ENCODE measurements around the gene ZNF2. TPM values are rescaled to one million over a fixed set of nuclear protein-coding genes. Genes with fewer than 3 reads are reported as not detected.
"Not testable (repeated sequence)": the region's sequence is repeated elsewhere in the genome, so short reads cannot be mapped to it uniquely, and the experiment has no call there.

ZNF2 gene
- polyA plus RNA-seq, 3 donors from 2014 or later, result 1.2 to 3.8 TPM; not detected in 1

- peaks cover 4 to 7% (median 6%) of the 10 kb centered on the region in 3 donors for H3K36me3 Mint-ChIP-seq
- no peak for DNase-seq
- no peaks in the 10 kb centered on the region for H3K9me3 Mint-ChIP-seq
- H3K4me3 Mint-ChIP-seq, result no peak overlapping the region
- H3K27ac Mint-ChIP-seq, result no peak overlapping the region
- no peaks in the 10 kb centered on the region for H3K27me3 Mint-ChIP-seq (ENCODE audit: low read depth in 3 of 3)
- H3K4me1 Mint-ChIP-seq, result peaks cover 4 to 8% of the 10 kb centered on the region in 2 donors
Measured at GRCh38 chr2:95171902-95172301, 6.3 kb downstream of the ZNF2 start.

DNA sequence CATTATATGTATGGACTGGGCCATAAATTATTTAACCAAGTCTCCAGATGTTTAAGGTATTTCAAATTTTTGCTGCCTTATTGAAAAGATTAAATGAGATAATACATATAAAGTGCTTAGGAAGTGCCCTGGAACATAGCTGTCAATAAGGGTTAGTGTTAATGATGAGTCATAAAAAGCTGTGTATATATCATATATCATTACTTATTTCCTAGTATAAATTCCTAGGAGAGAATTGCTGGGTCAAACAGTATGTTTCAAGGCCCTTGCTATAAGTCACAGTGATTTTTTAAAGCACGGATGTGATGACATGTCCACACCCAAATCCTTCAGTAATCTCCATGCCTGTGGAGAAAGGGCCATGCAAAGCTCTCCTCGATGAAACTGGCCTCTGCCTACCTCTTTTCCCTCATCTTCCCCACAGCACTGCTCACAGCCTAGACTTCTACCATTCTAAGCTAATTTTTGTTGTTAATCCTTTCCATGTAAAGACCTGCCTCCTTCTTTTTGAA, 8.5 kb downstream of the ZNF2 start:
- Mint-ChIP-seq H3K27ac (no peak overlapping the region), H3K4me3 (no peak overlapping the region), H3K27me3 (ENCODE audit: low read depth in 3 of 3) (no peaks in the 10 kb centered on the region), H3K4me1 (peaks cover 4% of the 10 kb centered on the region in 2 donors), H3K36me3 (peaks cover 16 to 24% (median 23%) of the 10 kb centered on the region in 3 donors), H3K9me3 (no peaks in the 10 kb centered on the region)
- no peak for DNase-seq

DNA sequence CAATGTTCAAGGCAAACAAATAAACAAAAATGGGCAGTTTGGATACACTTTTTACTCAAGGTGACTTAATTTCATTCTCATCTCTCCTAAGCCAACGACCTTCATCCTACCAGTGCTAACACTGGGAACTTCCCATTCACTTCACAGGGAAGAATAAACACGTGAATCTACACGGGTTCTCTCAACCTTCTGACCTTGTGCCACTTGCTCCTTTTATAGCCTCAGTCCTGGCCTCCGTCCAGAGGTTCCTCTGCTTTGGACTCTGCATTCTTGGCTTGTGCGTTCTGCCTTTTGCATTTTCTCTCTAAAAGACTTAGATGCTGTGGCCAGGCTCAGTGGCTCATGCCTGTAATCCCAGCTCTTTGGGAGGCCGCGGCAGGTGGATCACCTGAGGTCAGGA, 13.8 kb downstream of the ZNF2 start:
- Mint-ChIP-seq H3K4me1 (peaks cover 3 to 4% of the 10 kb centered on the region in 2 donors), H3K27ac (no peak overlapping the region), H3K9me3 (peaks cover 0 to 6% (median 0%) of the 10 kb centered on the region in 6 donors), H3K27me3 (ENCODE audit: low read depth in 3 of 3) (no peaks in the 10 kb centered on the region), H3K4me3 (no peak overlapping the region), H3K36me3 (peaks cover 55 to 70% (median 69%) of the 10 kb centered on the region in 3 donors)
- DNase-seq, result no peak

- Mint-ChIP-seq H3K36me3 (peaks cover 52 to 72% (median 64%) of the 10 kb centered on the region in 3 donors), H3K9me3 (peaks cover 0 to 6% (median 0%) of the 10 kb centered on the region in 6 donors), H3K4me3 (no peak overlapping the region)
Measured at GRCh38 chr2:95181774-95182173, 16.2 kb downstream of the ZNF2 start.

DNA sequence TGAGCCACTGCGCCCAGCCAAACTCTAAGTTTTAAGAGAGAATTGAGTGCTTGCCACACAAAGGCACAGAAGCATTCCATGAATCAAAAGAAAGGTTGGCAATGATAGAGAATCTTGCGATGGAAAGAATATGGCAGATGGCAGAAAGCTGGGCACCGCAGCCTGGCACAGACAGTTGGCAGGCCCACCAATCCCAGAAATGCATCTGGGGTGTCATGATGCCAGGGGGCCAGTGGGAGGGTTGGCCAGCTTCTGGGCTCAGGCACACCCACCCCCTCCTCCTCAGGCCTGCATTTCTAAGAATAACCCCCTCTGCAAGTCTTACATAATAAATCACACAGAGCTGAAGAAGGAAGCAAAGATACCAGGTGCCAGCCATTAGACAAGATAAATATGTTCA, 19.6 kb downstream of the ZNF2 start:
- DNase-seq, result no peak
- Mint-ChIP-seq H3K36me3 (peaks cover 30 to 48% (median 38%) of the 10 kb centered on the region in 3 donors), H3K27me3 (ENCODE audit: low read depth in 3 of 3) (peaks cover 0 to 4% (median 2%) of the 10 kb centered on the region in 3 donors), H3K9me3 (peaks cover 0 to 6% (median 0%) of the 10 kb centered on the region in 6 donors), H3K27ac (no peak overlapping the region), H3K4me1 (no peaks in the 10 kb centered on the region), H3K4me3 (no peak overlapping the region)

More at GRCh38 chr2:95181774-95182173, 16.2 kb downstream of the ZNF2 start:
- Mint-ChIP-seq H3K27ac (no peak overlapping the region), H3K27me3 (ENCODE audit: low read depth in 3 of 3) (no peaks in the 10 kb centered on the region), H3K4me1 (no peaks in the 10 kb centered on the region)
- DNase-seq, result no peak

GRCh38 chr2:95185973-95186372, 20.4 kb downstream of the ZNF2 start:
- Mint-ChIP-seq H3K27ac (no peak overlapping the region), H3K9me3 (peaks cover 0 to 2% (median 0%) of the 10 kb centered on the region in 6 donors), H3K4me3 (no peak overlapping the region)

GRCh38 chr2:95192956-95193355, 27.3 kb downstream of the ZNF2 start:
- not testable (repeated sequence) for H3K27me3 Mint-ChIP-seq (ENCODE audit: low read depth in 3 of 3); H3K36me3 Mint-ChIP-seq; H3K9me3 Mint-ChIP-seq; H3K4me3 Mint-ChIP-seq; H3K27ac Mint-ChIP-seq; H3K4me1 Mint-ChIP-seq
- peak in 2 of 3 donors; percentile 8 to 24 for DNase-seq

More at GRCh38 chr2:95185973-95186372, 20.4 kb downstream of the ZNF2 start:
- H3K36me3 Mint-ChIP-seq, result peaks cover 25 to 43% (median 30%) of the 10 kb centered on the region in 3 donors
- no peak for DNase-seq
- peaks cover 2 to 5% (median 2%) of the 10 kb centered on the region in 3 donors for H3K27me3 Mint-ChIP-seq (ENCODE audit: low read depth in 3 of 3)
- no peaks in the 10 kb centered on the region for H3K4me1 Mint-ChIP-seq

- Mint-ChIP-seq H3K27me3 (ENCODE audit: low read depth in 3 of 3) (peaks cover 0 to 6% (median 0%) of the 10 kb centered on the region in 3 donors), H3K27ac (no peak overlapping the region), H3K4me1 (peaks cover 17 to 24% of the 10 kb centered on the region in 2 donors), H3K4me3 (no peak overlapping the region), H3K36me3 (peaks cover 2 to 10% (median 4%) of the 10 kb centered on the region in 3 donors), H3K9me3 (peaks cover 0 to 1% (median 0%) of the 10 kb centered on the region in 6 donors)
- no peak for DNase-seq
Measured at GRCh38 chr2:95203911-95204310, 38.3 kb downstream of the ZNF2 start.

GRCh38 chr2:95204396-95204795, 38.8 kb downstream of the ZNF2 start:
- Mint-ChIP-seq H3K9me3 (peaks cover 0 to 1% (median 0%) of the 10 kb centered on the region in 6 donors), H3K4me3 (no peak overlapping the region), H3K36me3 (peaks cover 5 to 14% (median 9%) of the 10 kb centered on the region in 3 donors), H3K27me3 (ENCODE audit: low read depth in 3 of 3) (peaks cover 0 to 4% (median 0%) of the 10 kb centered on the region in 3 donors), H3K27ac (no peak overlapping the region), H3K4me1 (peaks cover 17 to 24% of the 10 kb centered on the region in 2 donors)
- DNase-seq, result no peak

DNA sequence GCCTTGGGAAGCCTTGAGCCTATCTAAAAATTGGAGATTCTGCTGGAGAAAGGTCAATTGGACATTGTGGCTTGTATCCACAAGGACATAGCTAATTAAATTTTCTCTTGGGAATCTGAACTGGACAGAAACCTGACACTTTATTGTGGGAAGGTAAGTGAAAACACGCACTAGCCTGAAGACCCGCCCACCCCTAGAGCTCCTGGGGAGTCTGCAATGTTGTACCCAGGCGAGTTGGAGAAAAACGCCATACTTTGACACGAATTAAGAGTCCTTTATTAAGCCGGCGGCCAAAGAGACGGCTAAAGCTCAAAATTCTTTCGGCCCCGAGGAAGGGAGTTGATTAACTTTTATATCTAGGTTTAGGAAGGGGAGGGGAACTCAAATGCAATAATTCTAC, 40.5 kb downstream of the ZNF2 start:
- Mint-ChIP-seq H3K4me3 (peak overlapping the region; percentile 89 to 95 (median 93)), H3K27me3 (ENCODE audit: low read depth in 3 of 3) (peaks cover 0 to 4% (median 0%) of the 10 kb centered on the region in 3 donors), H3K36me3 (peaks cover 15 to 29% (median 18%) of the 10 kb centered on the region in 3 donors), H3K9me3 (peaks cover 0 to 6% (median 5%) of the 10 kb centered on the region in 6 donors), H3K4me1 (peaks cover 17 to 24% of the 10 kb centered on the region in 2 donors), H3K27ac (peak overlapping the region in 4 of 6 donors; percentile 59 to 85 (median 74))
- no peak for DNase-seq

- Mint-ChIP-seq H3K4me1 (peaks cover 17 to 24% of the 10 kb centered on the region in 2 donors), H3K4me3 (peak within 1 kb of the TSS; percentile 89 to 95 (median 93)), H3K27me3 (ENCODE audit: low read depth in 3 of 3) (peaks cover 0 to 4% (median 0%) of the 10 kb centered on the region in 3 donors), H3K36me3 (peaks cover 27 to 42% (median 29%) of the 10 kb centered on the region in 3 donors), H3K27ac (peak within 1 kb of the TSS; percentile 59 to 89 (median 84)), H3K9me3 (peaks cover 0 to 16% (median 10%) of the 10 kb centered on the region in 6 donors)
- DNase-seq, result peak; percentile 70 to 75 (median 70)
Measured at GRCh38 chr2:95207111-95207961, 41.7 kb downstream of the ZNF2 start, which contains the start of gene ZNF892. Gene ZNF892, plus strand, starts transcription at chr2:95207521. Its CDS starts 295 bp downstream, at chr2:95207816.

DNA sequence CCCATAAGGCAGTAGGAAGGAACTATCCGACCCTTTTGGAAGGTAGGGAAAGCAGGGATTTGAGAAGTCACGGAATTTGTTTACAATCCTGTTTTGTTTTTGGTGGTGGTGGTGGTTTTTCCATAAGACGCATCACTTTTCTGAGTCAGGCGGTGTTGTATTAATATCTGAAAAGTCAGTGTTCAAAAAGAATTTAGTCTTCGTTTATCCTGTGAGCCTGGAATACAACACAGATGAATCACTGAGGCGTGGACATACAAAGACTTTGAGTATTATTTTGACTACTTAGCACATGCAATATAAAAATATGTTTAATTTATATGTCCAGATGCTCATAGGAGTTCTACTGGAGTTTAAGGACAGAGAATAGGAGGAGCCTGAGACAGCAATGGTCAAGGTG, 42.5 kb downstream of the ZNF2 start:
- no peak for DNase-seq
- Mint-ChIP-seq H3K4me3 (peak overlapping the region; percentile 89 to 95 (median 93)), H3K4me1 (peaks cover 17 to 24% of the 10 kb centered on the region in 2 donors), H3K27ac (peak overlapping the region; percentile 41 to 89 (median 64)), H3K36me3 (peaks cover 35 to 49% (median 36%) of the 10 kb centered on the region in 3 donors), H3K27me3 (ENCODE audit: low read depth in 3 of 3) (peaks cover 0 to 4% (median 0%) of the 10 kb centered on the region in 3 donors), H3K9me3 (peaks cover 0 to 22% (median 16%) of the 10 kb centered on the region in 6 donors)

DNA sequence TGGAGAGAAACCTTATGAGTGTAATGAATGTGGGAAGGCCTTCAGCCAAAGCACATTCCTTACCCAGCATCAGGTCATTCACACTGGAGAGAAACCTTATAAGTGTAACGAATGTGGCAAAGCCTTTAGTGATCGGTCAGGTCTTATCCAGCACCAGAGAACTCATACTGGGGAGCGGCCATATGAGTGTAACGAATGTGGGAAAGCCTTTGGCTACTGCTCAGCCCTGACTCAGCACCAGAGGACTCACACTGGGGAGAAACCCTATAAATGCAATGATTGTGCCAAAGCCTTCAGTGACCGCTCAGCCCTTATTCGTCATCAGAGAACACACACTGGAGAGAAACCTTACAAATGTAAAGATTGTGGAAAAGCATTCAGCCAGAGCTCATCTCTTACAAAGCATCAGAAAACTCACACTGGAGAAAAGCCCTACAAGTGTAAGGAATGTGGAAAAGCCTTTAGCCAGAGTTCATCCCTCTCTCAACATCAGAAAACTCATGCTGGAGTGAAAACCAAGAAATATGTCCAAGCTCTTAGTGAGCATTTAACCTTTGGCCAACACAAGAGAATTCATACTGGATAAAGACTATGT, 49.5 kb downstream of the ZNF2 start:
- Mint-ChIP-seq H3K9me3 (peaks cover 55 to 90% (median 85%) of the 10 kb centered on the region in 6 donors), H3K4me3 (peak overlapping the region in 1 of 5 donors; percentile 29), H3K4me1 (no peaks in the 10 kb centered on the region), H3K36me3 (peaks cover 79 to 95% (median 89%) of the 10 kb centered on the region in 3 donors), H3K27ac (no peak overlapping the region), H3K27me3 (ENCODE audit: low read depth in 3 of 3) (peaks cover 0 to 3% (median 2%) of the 10 kb centered on the region in 3 donors)
- no peak for DNase-seq
